ENCODE measurements around the gene GRB2. TPM values are rescaled to one million over a fixed set of nuclear protein-coding genes. Genes with fewer than 3 reads are reported as not detected.

Gene GRB2
- total RNA-seq, 1 experiment from 2014 or later: 148 TPM

GRCh38 chr17:75325348-75325747 is 80.1 kb downstream of the GRB2 start:
- TF ChIP-seq REST (IDR thresholded peaks at IDR 0.05; ENCODE audit: insufficient read depth in 1 of 2, low read depth in 2 of 2, low read length in 1 of 2) (no peak), POLR2AphosphoS5 (IDR thresholded peaks at IDR 0.05; ENCODE audit: low read depth, low read length) (no peak), CTCF (IDR thresholded peaks at IDR 0.05) (no peak), SIN3A (IDR thresholded peaks at IDR 0.05; ENCODE audit: borderline replicate concordance, insufficient read depth, low read depth, low read length) (no peak), TCF7L2 (IDR thresholded peaks at IDR 0.05; ENCODE audit: low read depth, low read length) (no peak)
- BruUV-seq (replicated peaks): no TSS peak
- in situ Hi-C loops (cut with HindIII; ENCODE audit: low pct_unique_long_range_greater_than_20kb, low sequenced_read_pairs) (no loop called here), intact Hi-C loops (cut with micrococcal nuclease; ENCODE audit: unreplicated experiment) (no loop called here)
- ChIA-PET POLR2A (no interaction called here), CTCF (no interaction called here)
- H3K4me3 ChIP-seq (ENCODE audit: low read depth in 2 of 2, low read length in 2 of 2): no peak overlapping the region
- DNase-seq (ENCODE audit: low read depth, low spot score) (no peak), ATAC-seq (no peak)
- no peaks in the 10 kb centered on the region for H3K36me3 ChIP-seq (ENCODE audit: control insufficient read depth, insufficient read depth, low read length)
- no peaks in the 10 kb centered on the region for H3K9me3 ChIP-seq (ENCODE audit: control insufficient read depth, insufficient read depth, low read depth, low read length)
- H3K4me1 ChIP-seq (ENCODE audit: control insufficient read depth, insufficient read depth, low read length): no peaks in the 10 kb centered on the region
- H3K27me3 ChIP-seq (ENCODE audit: control insufficient read depth, insufficient read depth, low read length): no peaks in the 10 kb centered on the region
- H3K27ac ChIP-seq (ENCODE audit: low read length): no peak overlapping the region

- no peaks in the 10 kb centered on the region for H3K9me3 ChIP-seq (ENCODE audit: control insufficient read depth, insufficient read depth, low read depth, low read length)
- in situ Hi-C loops (cut with HindIII; ENCODE audit: low pct_unique_long_range_greater_than_20kb, low sequenced_read_pairs): no loop called here
- no peak for TF ChIP-seq REST (IDR thresholded peaks at IDR 0.05; ENCODE audit: insufficient read depth in 1 of 2, low read depth in 2 of 2, low read length in 1 of 2)
- no peak for ATAC-seq
- intact Hi-C loops (cut with micrococcal nuclease; ENCODE audit: unreplicated experiment): no loop called here
- no TSS peak for BruUV-seq (replicated peaks)
- DNase-seq (ENCODE audit: low read depth, low spot score): no peak
- H3K36me3 ChIP-seq (ENCODE audit: control insufficient read depth, insufficient read depth, low read length): no peaks in the 10 kb centered on the region
- ChIA-PET CTCF (interaction anchor here (0.6 to 0.7 kb wide), 2 partner anchors 73 to 216 kb away, joined by 3 to 10 read pairs; no protein-coding TSS in a partner anchor), POLR2A (no interaction called here)
- no peaks in the 10 kb centered on the region for H3K4me1 ChIP-seq (ENCODE audit: control insufficient read depth, insufficient read depth, low read length)
- H3K27ac ChIP-seq (ENCODE audit: low read length): no peak overlapping the region
- H3K4me3 ChIP-seq (ENCODE audit: low read depth in 2 of 2, low read length in 2 of 2): no peak overlapping the region
- H3K27me3 ChIP-seq (ENCODE audit: control insufficient read depth, insufficient read depth, low read length): no peaks in the 10 kb centered on the region
Observed at GRCh38 chr17:75321506-75321905, 84.0 kb downstream of the GRB2 start.

Data from Panc1 (cell line).